ENCODE measurements around the gene DHFR2.
A peak's percentile ranks its signal among the peaks of the same experiment; 100 is the strongest.
"Not testable (repeated sequence)": the region's sequence is repeated elsewhere in the genome, so short reads cannot be mapped to it uniquely, and the experiment has no call there.

DHFR2 gene

DNA sequence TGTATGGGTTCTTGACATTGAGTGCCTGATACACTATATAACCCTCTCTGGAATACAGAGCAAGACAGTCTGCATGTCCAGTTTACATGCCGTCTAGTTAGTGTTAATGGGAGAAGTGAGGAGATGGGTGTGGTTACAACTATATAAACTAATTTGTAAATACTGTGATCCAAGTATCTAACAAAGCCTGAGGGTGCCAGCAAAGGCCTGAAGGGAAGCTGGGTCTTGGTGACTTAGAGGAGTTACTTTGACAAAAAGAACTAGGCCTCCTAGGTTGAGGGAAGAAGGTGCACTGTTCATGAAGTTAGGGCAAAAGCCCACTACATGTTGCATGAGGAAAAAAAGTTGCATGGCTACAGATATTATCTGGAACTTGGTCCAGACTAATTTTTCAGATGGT, 2.4 kb upstream of the DHFR2 start:
- no peak for DNase-seq

DNA sequence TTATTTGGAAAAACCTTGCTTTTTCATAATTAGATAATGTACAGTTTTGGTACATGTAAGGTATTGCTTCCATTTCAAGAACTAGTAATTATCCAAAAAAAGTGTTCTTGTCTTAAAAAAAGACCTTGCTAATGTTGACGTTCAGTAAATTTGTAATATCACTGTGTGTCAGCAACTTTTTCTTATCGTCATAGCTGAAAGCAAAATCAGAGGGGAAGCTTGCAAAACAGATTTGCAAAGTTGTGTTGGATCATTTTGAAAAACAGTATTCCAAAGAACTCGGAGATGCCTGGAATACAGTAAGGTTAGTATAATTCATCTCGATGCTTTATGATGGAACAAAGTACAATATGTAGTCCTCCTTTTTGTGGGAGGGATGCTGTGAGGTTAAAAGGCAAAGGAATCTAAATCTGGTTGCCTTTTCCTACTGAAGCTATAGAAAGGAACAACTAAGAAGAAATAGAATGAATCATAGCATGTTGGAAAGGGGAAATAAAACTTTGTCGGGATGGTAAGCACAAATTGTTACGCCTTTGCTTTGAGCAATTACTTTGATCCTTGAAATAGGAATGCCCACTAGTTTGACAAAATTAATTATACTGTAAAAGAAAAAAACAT, 1.6 kb upstream of the DHFR2 start:
- no peak for DNase-seq

DNA sequence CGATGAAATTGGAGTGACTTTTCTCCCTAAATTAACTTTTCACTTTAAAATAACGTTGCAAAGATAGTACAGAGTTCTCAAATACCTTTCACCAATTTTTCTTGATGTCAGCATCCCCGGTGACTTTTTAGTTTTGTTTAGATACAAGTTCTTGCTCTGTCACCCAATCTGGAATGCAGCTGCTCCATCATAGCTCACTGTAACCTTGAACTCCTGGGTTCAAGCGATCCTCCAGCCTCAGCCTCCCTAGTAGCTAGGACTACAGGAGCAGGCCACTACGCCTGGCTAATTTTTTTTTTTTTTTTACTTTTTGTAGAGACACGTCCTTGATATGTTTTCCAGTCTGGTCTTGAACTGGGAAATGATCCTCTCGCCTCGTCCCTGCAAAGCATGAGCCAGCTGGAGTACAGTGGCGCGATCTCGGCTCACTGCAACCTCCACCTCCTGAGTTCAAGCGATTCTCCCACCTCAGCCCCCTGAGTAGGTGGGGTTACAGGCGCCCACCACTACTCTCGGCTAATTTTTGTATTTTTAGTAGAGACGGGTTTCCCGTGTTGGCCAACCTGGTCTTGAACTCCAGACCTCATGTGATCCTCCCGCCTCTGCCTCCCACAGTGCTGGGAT, 892 bp upstream of the DHFR2 start:
- DNase-seq = no peak

DNA sequence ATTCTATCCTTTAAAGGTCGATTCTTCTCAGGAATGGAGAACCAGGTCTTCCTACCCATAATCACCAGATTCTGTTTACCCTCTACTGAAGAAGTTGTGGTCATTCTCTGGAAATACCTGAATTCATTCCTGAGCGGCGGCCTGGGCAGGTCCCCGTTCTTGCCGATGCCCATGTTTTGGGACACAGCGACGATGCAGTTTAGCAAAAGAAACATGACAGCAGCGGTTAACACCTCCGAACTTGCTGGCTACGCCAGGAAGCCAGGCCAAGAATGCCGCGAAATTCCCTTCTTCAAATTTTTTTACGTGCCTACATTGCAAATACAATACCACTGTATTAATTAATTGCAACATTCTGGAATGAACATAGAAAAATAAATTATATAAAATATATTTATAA, 1.4 kb downstream of the DHFR2 start:
- DNase-seq = no peak

DNA sequence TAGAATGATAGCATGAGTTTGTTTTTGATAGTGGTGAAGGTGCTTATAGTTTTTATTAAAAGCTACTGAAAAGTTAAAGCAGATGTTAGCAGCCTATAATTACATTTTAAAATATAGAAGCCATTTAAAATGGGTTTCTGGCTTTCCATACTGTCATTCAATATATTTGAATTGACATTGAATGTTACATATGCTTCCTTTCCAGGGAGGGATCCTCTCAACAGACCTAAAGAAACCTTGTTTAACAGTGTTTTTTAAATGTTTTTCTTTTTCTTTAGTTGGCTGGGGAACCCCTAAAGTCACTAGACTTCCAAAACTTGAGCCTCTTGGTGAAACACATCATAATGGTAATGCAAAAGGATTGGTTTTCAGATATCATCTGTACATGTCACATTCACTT, 12.2 kb downstream of the DHFR2 start:
- no peak for DNase-seq

DNA sequence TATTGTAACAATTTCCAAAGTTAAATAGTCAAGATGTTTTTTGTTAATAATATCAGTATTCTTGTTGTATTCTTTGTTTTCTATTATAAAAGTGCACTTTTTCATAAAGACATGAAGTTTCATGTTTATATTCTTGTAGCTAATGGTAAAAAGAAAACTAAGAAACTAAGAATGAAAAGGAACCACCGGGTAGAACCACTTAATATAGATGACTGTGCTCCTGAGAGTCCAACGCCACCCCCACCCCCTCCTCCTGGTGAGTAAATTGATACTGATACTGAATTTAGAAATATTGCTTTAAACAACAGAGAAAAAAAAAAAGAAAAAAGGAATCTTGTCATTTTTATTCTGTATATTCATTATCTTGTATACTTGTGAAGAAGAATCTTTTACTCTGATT, 13.4 kb downstream of the DHFR2 start:
- no peak for DNase-seq

DNA sequence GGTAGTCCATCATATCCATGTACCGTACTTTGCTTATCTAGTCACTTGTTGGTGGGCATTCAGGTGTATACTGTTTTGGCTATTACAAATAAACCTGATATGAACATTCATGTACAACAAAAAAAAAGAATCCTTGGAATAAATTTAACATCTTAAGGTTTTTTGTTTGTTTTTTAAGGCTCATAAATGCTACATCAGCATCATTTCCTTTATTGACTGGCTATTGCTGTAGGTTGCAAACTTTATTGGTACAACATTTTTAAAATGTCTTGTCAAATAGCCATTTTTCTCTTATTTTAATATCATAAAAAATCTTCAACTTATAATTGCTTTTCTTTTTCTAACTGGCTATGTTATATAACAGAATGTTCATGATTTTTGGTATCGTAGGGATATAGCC, 16.2 kb downstream of the DHFR2 start:
- DNase-seq = no peak

DNA sequence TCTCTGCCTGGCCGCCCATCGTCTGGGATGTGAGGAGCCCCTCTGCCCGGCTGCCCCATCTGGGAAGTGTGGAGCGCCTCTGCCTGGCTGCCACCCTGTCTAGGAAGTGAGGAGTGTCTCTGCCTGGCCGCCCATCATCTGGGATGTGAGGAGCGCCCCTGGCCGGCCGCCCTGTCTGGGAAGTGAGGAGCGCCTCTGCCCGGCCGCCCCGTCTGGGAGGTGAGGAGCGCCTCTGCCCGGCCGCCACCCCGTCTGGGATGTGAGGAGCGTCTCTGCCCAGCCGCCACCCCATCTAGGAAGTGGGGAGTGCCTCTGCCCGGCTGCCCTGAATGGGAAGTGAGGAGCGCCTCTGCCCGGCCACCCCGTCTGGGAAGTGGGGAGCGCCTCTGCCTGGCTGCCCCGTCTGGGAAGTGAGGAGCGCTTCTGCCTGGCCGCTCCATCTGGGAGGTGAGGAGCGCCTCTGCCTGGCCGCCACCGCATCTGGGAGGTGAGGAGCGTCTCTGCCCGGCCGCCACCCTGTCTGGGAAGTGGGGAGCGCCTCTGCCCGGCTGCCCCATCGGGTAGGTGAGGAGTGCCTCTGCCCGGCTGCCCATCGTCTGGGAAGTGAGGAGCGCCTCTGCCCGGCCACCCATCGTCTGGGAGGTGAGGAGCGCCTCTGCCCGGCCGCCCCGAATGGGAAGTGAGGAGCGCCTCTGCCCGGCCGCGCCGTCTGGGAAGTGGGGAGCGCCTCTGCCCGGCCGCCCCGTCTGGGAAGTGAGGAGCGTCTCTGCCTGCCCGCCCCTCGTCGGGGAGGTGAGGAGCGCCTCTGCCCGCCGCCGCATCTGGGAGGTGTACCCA, 18.4 kb downstream of the DHFR2 start:
- DNase-seq = not testable (repeated sequence)

DNA sequence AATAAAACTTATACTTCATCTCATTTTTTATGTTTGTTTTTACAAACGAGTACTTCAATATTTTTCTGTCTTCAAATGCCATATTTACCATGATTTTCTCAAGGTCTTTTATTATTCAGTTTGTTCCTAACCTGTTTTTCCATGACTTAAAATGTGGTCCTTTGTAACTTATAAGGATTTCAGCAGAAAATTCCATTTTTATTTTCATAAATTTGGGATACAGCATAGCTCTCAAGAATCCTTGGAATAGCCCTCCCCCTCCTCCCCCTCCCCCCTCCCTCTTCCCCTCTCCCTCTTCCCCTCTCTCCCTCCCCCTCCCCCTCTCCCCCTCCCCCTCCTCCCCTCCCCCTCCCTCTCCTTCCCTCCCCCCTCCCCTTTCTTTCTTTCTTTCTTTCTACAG, 19.4 kb downstream of the DHFR2 start:
- no peak for DNase-seq

DNA sequence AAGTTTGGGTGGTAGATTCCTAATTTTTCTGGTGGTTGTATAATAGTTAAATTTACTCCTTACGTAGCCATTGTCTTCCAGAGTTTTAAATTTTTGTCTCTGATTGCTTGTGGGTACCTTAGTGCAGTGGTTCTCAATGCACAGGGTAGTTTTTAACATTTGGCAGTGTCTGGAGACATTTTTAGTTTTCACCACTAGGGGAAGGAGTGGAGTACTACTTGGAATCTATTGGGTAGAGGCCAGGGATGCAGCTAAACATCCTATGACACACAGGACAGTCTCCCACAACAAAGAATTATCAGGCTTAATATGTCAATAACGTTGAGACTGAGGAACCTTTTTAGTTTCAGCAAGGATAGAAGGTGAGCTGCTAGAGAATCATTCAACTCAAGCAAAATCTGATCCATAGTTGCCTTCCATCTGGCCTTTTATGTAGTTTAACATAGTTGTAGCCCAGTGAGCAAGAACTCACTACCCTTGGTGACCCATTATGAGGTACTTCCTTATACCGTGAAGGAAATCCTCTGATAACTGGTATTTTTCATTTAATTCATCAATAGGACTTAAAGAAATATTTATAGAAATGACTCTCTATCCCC, 25.7 kb downstream of the DHFR2 start:
- peak in 1 of 14 donors; percentile 3 for DNase-seq

DNA sequence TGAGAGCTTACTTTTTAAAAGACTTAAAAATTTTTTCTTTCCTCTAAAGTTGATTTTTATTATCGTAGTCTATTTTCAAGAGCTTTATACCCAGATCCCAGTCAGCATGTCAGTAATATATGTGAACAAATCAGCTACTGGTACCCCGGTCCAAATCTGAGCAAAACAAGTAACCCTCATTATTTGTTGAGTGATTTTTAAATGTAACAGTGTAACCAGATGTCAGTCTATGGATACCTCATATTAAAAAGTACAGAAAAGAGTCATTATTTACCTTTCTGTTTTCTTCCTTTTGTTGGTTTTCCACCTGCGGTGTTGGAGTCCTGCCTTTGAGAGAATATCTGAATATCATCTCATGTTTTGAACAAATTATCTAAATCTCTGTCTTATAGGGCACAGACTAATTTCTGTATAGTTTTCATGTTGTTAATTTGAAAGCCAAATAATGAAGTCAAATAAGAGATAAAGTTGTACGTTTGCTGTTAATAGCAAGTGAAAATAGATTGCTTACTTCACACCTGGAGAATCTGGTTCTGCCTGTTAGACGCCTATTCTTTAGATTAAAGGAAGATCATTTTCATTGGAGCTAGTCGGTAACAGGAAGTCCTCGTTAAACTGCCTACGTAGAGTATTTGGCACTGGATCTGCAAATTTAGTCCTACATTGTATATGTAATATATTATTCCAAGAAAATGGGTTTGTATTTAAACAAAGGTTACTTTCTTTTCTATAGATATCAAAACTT, 34.5 kb downstream of the DHFR2 start, which contains the start of gene STX19:
TSS of gene STX19 (minus strand) at position 505 of the 745 bp plus-strand sequence. CDS start 13,328 bp downstream, outside the sequence.
- no peak for DNase-seq

DNA sequence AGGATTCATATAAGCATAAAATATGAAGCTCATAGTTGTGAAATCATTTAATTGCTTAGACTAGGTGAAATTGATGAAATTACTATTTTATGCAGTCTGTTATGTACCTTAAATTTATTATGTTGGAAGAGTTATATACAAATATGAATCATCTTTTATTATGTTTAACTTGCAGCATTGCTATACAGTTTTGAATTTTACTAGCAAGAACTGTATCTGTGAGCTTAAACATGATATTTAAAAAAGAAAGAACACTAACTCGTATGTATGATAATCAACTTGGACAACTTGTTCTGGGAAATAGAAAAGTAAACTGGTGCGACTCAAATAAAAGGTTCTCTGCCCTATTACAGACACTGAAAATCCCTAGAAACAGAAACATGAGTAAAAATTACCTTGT, 36.1 kb downstream of the DHFR2 start:
- DNase-seq = no peak

DNA sequence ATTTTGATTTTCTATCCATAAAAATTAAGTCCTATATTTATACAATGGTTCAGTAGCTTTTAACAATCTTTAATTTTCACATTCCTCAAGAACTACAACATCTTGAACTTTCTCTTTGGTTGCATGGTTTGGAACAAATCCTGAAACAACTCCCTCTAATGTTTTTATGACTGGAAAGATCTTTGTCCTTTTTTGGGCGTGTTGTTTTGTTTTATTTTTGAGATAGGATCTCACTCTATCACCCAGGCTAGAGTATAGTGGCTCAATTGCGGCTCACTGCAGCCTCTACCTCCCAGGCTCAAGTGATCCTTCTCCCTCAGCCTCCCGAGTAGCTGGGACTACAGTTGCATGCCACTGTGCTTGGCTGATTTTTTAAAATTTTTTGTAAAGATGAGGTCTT, 38.3 kb downstream of the DHFR2 start:
- no peak for DNase-seq

DNA sequence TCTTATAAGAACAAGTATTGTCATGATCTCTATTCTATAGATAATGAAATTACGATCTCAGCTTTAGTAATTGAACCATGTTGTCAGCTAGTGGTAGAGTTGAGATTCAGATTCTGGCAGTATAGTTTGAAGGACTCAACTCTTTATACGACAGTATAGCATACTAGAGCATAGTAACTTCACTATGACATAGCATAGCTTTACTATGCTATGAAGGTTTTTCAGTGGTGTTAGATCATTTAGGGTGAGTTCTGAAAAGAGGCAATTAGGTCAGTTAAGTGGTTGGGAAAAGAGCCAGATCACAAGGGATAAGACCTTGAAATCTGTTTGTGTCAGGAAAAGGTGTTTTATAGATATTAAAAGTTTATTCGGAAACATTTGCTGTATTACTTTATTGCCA, 42.4 kb downstream of the DHFR2 start:
- DNase-seq = no peak

DNA sequence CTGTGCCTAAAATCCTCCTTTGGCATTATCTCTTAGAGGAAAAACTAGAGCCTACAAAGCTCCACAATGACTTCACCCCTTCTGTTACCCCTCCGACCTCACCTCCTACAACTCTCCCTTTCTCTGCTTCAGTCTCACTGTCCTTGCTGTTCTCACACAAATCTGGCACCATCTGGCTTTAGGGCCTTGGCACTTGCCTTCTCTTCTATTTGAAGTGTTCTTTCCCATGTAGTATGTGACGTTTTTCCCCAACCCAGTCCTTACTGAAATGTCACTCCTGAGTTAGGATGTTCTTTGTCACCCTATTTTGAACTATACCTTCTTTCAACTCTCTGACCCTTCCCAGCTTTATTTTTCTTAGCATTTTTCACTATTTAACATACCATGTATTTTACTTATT, 43.1 kb downstream of the DHFR2 start:
- no peak for DNase-seq

DNA sequence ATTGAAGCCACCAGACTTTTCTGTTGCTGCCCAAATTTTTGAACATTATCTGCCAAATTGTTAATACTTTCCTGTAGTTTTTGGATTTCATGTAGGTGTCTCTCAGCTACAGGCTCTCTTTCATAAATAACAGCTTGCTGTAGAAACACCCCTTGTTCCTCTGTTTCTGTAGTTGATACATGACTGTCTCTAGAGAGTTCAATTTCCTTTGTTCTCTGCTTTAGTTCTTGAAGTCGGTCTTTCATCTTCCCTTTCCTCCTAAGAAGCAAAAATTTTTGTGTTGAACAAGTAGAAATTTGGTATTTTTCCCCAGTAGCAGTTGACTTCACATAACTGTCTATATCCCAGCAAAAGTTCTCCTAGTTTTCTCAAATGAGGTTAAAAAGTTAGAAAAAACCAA, 47.7 kb downstream of the DHFR2 start:
- no peak for DNase-seq

DNA sequence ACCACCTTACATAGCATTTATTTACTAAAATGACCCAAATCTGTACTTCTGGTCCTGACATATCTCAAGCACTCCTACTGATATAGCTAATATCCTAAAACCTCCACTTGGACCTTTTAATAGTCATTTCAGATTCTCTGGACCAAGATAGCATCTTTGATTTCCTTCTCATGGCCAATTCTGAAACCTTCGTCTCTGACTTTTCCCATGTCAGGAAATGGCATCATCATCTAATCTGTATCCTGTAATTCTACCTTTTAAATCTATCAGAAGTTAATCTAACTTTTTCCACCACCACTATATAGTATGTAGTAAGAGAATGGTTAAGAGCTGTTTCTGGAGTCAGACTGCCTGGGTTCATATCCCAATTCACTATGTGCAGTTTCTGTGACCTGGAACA, 50.5 kb downstream of the DHFR2 start:
- DNase-seq = no peak

DNA sequence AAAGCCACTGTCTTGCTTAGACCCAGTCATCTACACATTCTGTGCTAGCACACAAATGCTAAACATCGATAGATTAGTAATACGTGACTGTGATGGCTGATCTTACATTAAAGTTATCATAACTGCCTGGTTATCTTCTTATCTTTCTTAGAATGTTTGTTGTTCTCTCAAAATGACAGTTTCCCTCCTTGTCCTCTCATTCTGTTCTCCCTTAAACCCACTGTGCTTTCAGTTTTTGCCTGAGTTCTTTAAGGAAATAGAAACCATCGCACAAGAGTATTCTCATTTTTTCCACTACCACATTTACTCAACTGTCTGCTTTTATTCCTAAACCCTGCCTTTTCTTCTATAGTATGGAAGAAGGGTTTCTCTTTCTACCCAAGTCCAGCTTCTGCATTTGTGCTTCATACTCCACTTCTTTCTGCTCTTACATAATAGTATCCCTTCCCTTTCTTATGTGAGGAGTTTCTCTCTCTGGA, 51.4 kb downstream of the DHFR2 start:
- DNase-seq = no peak

DNA sequence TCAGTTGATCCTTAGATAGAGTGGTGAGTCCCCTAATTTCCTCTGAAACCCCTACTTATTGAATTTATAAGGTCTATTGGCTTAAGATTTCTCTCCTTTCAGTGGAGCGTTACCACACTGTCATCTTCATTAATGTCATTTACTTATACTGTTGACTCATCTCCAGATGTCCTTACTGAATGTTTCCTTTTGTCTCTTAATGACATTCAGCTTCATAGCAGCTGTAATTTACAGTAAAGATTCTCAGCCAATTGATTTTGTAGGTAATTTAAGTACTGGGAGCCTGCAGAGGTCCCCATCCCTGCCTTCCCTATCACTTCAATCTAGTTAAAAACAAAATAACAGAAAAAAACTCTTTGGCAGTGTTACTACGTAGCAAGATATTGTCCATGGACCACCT, 53.1 kb downstream of the DHFR2 start:
- no peak for DNase-seq

DNA sequence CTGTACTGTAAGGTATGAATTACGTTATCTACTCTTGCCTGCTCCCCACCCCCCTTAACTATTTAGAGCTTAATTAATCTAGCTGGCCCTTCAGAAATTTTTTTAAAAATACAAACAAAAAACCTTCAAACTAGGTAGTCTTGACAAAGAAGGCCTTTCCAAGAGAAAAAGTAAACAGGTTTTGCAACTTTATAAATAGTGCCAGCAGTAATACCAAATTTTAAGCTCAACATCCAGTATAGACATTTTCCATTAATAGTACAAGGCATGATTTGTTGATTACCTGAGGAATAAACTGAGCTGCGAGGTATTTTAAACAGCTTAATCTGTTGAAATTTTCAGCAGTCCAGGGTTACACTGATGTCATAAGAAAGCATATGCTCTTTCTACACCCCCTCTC, 54.5 kb downstream of the DHFR2 start:
- no peak for DNase-seq
